ENCODE results near the gene S100A10.

- no peak for TF ChIP-seq CTCF (conservative IDR thresholded peaks at IDR 0.05; ENCODE audit: low read depth, low read length)
- no peak for TF ChIP-seq EZH2 (IDR thresholded peaks at IDR 0.05; ENCODE audit: low read length, unreplicated experiment)
- TF ChIP-seq EZH2phosphoT487 (IDR thresholded peaks at IDR 0.05; ENCODE audit: borderline replicate concordance, low read length): no peak
These were observed 36.6 kb downstream of the S100A10 start for GRCh38 chr1:151956957-151957497.

Measured in PC-3 (cell line).